ENCODE measurements around the gene PLXDC2.

GRCh38 chr10:20093600-20093999, 277.4 kb downstream of the PLXDC2 start:
- TF ChIP-seq CTCF (conservative IDR thresholded peaks at IDR 0.05; ENCODE audit: low read depth, low read length) (no peak), EZH2 (IDR thresholded peaks at IDR 0.05; ENCODE audit: low read length, unreplicated experiment) (no peak)
